GM11168 (cell line): ENCODE measurements around the gene IL17C.
"Not testable (repeated sequence)": the region's sequence is repeated elsewhere in the genome, so short reads cannot be mapped to it uniquely, and the experiment has no call there.

Experiments
- in situ Hi-C: fragments of 300-500 bp; cut with MboI; formaldehyde crosslinking; loops from one replicate; pipeline ENCODE4 v1.12.0; 2022; ENCODE audit warnings: low sequenced_read_pairs; ENCODE audit not compliant: unreplicated experiment

IL17C gene

GRCh38 chr16:88608076-88608475, 30.3 kb upstream of the IL17C start:
- in situ Hi-C loops = no loop called here

DNA sequence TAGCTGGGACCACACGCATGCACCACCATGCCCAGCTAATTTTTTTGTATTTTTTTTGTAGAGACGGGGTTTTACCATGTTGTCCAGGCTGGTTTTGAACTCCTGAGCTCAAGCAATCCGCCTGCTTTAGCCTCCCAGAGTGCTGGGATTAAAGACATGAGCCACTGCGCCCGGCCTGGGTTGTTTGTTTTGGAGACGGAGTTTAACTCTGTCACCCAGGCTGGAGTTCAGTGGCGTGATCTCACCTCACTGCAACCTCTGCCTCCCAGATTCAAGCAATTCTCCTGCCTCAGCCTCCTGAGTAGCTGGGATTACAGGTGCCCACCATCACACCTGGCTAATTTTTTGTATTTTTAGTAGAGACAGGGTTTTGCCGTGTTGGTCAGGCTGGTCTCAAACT, 28.9 kb upstream of the IL17C start:
- in situ Hi-C loops = not testable (repeated sequence)

GRCh38 chr16:88610080-88610479, 28.3 kb upstream of the IL17C start:
- in situ Hi-C loops = no loop called here

DNA sequence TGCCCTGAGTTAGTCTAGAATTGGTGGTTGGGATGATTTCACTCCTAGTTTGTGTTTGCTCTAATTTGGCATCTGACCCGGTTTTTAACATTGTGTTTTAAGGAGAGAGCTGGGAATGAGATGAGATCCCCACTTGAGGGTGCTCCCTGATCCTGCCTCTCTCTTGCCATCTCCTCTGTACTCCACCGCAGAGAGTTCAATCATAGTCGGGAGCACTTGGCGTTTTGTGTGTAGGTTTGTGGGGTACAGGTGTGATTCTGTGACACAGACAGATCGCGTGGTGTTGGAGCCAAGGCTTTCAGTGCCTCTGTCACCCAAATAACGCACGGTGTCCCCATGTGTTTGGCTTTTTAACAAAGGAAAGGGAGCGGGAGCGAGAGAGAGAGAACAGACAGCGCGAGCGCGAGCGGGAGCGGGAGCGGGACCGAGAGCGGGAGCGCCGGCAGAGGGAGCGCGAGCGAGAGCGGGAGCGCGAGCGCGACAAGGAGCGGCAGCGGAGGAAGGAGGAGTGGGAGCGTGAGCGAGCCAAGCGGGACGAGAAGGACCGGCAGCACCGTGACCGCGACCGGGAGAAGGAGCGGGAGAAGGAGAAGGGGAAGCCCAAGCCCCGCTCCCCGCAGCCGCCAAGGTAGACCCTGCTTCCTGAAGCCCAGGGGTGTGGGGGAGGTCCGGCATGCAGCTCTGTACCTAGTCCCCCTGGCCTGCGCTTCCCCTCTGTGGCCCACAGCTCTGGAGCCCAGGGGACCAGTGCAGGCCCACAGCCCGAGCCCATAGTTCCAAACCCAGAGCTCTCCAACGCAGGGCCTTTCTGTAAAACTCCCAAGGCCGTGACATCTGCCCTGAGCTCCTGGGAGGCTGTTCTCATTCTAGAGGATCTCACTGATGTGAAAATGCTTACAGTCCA, 27.2 kb upstream of the IL17C start:
- in situ Hi-C loops = no loop called here

DNA sequence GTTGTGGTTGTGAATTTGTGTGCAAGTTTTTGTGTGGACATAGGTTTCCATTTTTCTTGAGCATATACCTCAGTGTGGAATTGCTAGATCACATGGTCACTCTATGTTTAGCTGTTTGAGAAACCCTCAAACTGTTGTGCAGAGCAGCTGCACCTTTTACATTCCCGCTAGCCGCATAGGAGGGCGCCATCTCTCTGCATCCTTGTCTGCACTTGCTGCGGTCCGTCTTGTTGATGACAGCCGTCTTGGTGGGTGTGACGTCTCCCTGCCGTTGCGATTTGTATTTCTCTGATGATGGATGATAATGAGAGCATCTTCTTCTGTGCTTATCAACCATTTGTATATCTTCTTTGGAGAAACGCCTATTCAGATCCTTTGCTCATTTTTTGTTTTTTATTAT, 25.1 kb upstream of the IL17C start:
- in situ Hi-C loops = no loop called here

- in situ Hi-C loops = no loop called here
Measured at GRCh38 chr16:88613911-88614817, 24.2 kb upstream of the IL17C start.

- in situ Hi-C loops = no loop called here
Measured at GRCh38 chr16:88614818-88615580, 23.4 kb upstream of the IL17C start.

DNA sequence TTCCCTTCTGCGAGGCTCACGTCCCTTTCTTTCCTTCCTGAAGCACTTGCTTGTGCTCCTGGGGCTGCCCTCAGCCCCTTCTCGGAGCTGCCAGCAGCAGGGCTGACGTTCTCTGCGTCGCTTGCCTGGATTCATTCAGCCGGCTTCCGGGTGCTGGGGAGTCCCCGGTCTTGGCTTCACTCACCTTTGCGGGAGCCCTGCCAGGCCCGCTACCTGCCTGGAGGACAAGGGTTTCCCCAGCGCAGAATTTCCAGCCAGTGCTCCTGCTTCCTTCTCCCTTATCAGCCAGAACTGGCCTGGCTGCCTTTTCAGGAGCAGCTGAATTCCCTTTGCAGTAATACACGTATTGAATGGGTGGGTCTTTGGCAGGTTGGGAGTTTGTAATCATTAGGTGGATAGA, 22.1 kb upstream of the IL17C start:
- in situ Hi-C loops = no loop called here

GRCh38 chr16:88616736-88617135, 21.6 kb upstream of the IL17C start:
- in situ Hi-C loops = no loop called here

- in situ Hi-C loops = no loop called here
Measured at GRCh38 chr16:88617268-88618031, 20.9 kb upstream of the IL17C start.

GRCh38 chr16:88618182-88618955, 20.0 kb upstream of the IL17C start:
- in situ Hi-C loops = no loop called here

- in situ Hi-C loops = no loop called here
Measured at GRCh38 chr16:88618956-88619667, 19.3 kb upstream of the IL17C start.

DNA sequence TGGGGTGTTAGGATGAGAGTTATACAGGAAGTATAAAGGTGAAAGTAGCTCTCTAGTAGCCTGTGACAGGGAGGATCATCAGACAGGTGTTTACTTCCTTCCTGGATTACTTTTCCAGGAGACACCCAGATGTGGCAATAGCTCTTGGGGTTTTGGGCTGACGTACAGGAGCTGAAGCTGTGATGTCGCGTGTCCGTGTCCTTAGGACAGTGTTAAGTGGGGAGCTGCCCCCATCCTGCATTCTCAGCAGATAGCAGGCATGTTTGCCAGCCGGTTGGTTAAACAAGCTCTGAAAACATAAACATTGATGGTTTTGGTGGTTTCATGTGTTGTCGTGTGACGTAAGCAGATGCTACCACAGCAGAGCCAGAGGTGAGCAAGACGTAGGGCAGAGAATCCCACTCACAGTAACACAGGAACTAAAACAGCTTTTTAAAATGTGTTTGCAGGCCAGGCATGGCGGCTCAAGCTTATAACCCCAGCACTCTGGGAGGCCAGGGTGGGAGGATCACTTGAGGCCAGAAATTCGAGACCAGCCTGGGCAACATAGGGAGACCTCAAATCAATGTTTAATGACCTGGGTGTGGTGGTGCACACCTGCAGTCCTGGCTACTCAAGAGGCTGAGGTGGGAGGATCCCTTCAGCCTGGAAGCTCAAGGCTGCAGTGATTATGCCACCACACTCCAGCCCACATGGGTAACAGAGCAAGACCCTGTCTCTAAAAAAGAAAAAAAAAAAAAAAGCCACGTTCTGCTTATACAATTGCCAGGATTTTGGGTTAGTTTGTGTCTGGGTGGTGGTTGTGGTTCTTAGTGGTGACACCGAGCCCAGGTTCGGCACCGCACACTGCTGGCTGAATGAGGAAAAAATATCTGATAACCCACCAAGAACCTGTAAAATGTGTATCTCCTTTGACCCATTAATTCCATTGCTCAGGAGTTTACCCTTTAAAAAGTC, 18.2 kb upstream of the IL17C start:
- in situ Hi-C loops = no loop called here

GRCh38 chr16:88622125-88622524, 16.2 kb upstream of the IL17C start:
- in situ Hi-C loops = no loop called here

DNA sequence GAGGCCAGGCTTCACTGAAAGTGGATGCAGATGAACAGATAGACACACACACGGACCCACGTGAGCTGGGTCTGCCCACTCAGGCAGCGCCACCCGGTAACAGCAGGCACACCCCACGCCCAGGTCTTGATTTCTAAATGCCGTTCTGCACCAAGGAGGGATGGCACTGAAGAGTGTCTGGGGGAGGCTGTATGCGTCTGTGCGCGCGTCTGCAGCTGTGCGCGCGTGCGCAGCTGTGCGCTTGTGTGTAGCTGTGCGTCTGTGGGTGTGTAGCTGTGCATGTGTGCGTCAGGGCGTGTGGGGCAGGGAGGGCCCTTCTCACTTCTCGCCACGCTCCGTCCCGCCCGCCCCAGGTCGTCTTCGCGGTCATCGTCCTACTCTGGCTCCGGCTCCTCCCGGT, 15.5 kb upstream of the IL17C start:
- in situ Hi-C loops = no loop called here

DNA sequence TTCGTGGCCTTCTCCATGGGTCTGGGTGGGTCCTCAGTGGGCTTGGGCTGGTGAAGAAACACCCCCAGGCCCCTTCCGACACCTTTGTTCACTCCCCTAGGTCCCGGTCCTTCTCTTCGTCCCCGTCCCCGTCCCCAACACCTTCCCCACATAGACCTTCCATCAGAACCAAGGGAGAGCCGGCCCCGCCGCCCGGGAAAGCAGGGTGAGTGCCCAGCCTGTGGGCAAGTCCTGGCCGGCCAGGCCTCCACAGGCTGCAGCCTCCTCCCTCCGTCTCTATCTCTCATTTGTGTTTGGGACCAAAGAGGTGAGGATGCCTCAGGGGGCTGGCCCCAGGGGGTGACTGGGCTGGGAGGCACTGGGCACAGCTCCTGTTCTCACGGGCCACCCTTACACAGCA, 14.5 kb upstream of the IL17C start:
- in situ Hi-C loops = no loop called here

GRCh38 chr16:88624481-88624880, 13.9 kb upstream of the IL17C start:
- in situ Hi-C loops = no loop called here
